HG03354 (cell line): ENCODE results near the gene DOCK11.
"Not testable (repeated sequence)": the region's sequence is repeated elsewhere in the genome, so short reads cannot be mapped to it uniquely, and the experiment has no call there.

Experiments
- ATAC-seq: cut with Tn5 transposase; IDR thresholded peaks from one replicate; pipeline ENCODE4 v1.9.1; 2021; ENCODE audit warnings: mild to moderate bottlenecking; ENCODE audit not compliant: unreplicated experiment, poor library complexity, severe bottlenecking

Gene DOCK11

GRCh38 chrX:118666521-118666920 lies 170.9 kb downstream of the DOCK11 start:
- no peak for ATAC-seq

DNA sequence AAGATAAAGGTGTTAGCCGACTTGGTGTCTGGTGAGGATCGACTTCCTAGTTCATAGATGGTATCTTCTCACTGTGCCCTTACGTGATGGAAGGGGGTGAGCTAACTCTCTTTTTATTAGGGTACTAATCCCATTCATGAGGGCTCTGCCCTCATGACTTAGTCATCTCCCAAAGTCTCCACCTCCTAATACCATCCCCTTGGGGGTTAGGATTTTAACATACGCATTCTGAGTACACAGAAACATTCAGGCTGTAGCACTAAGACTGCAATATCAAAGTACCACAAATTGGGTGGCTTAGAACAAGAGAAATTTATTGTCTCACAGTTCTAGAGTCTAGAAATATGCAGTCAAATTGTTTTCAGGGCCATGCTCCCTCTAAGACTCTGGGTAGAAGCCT lies 173.8 kb downstream of the DOCK11 start:
- no peak for ATAC-seq

DNA sequence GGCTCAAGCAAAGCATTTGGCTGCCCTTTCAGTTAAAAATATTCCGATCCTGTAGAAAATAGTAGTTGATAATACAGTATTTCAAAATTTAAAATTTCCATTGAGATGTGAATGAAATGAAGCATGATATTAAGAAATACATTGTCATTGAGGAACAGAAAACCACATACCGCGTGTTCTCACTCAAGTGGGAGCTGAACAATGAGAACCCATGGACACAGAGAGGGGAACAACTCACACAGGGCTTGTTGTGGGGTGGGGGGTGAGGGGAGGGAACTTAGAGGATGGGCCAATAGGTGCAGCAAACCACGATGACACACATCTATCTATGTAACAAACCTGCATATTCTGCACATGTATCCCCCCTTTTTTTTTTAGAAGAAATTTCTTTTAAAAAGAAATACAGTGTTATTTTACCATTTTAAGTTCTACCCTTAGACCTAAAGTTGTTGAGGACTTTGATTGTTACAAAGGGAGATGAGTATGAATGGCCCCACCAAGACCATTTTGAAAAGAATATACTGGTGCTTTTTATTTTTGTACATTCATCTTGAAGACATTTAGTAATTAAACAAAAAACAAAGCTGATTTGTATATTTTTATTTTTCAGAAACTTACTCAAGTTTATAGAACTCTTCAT lies 179.8 kb downstream of the DOCK11 start:
- no peak for ATAC-seq

DNA sequence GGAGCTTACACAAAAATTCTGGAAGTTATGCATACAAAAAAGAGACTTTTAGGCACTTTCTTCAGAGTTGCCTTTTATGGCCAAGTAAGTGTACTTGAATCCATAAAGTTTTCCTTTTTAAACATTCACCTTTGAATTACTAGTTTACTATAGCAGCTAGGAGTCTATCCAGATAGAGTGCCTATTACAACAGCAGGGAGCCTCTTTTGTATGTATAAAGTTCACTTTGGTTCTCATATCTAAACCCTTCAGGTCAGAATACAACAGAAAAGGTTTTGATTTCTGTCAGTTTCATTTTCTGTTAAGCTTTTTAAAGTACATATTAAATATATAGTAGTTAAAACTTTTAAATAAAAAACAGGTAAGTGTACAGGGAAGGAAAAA lies 180.3 kb downstream of the DOCK11 start:
- no peak for ATAC-seq

GRCh38 chrX:118677318-118677717 lies 181.7 kb downstream of the DOCK11 start:
- ATAC-seq: no peak

- ATAC-seq: no peak
These were observed 183.7 kb downstream of the DOCK11 start for GRCh38 chrX:118679290-118679689.

DNA sequence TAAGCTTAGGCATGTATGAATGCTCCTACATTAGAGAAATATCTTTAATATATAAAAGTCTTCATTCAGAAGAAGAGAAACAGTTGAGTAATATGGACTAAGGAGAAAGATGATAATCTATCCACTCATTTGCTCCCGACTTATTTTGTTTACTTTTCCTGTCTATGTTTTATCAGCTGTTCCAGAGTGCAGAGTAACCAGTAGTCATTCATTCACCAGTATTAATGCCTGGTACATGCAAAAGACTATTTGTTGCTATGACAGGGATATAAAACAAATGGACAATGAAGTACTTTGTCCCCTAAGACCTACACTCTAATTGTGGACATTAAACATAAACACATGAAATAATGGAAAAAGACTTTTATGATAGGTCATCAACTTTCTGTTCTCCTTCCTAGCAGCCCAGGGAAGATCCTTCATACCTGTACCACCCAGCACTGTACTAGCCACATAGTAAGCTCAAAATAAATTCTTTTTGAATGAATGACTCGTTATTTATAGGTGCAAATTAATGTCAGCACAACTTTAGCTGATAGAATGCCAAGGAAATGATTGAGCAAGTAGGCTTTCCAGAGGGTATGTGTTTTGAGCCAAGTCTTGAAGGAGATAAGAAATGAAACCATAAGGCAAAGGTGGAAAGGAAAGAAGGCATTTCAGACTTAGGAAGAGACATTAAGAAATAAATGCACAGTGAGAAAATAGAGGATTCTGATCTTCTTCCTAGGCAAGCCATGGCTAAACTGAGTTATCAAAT lies 186.8 kb downstream of the DOCK11 start:
- ATAC-seq: no peak

DNA sequence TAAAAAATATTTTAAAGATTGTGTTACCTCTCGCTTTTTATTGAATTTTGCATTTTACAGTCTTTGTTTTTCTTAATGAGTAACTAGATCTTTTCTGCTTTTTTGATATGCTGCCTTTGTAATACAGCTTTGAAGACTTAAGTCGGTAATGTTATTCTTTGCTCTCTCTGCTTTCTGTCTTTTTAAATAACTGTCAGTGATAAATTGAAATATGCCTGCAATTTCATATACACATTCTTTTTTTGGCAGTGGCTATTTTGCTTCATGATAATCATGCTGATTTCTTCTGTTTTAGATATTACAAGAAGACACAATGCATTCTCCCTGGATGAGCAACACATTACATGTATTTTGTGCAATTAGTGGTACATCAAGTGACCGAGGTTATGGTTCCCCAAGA lies 189.8 kb downstream of the DOCK11 start:
- no peak for ATAC-seq

DNA sequence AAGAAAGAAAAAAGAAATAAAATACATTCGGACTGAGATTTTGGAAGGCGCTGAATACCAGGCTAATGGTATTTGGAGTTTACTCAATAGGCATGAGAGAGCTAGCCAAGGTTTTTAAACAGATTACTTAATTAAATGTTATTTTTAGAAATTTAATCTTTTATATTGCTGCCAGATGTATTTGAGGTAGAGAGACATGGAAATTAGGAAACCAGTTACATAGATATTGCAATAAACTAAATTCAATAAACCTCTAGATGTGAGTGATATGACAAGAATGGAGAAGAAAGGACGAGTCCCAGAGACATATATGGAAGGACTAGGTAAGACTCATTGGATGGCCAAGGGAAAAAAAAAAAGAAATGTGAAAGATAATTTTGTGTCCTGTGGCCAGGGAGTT lies 193.3 kb downstream of the DOCK11 start:
- ATAC-seq: no peak

- no peak for ATAC-seq
These were observed 198.2 kb downstream of the DOCK11 start for GRCh38 chrX:118693843-118694242.

DNA sequence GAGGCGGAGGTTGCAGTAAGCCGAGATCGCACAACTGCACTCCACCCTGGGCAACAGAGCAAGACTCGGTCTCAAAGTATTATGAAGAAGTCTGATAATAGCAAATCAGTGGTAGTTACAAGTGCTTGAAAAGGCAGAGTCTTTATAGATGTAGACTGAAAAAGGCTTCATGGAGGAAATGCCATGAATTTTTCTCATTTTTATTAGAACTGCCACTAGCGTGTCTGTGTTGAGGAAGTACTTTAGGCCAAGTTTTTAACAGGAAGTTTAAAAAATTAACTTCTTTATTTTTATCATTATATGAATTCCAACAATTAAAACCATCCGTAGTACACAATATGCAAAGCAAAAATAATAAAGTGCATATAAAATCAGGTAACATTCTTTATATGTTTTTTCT lies 199.0 kb downstream of the DOCK11 start:
- no peak for ATAC-seq

DNA sequence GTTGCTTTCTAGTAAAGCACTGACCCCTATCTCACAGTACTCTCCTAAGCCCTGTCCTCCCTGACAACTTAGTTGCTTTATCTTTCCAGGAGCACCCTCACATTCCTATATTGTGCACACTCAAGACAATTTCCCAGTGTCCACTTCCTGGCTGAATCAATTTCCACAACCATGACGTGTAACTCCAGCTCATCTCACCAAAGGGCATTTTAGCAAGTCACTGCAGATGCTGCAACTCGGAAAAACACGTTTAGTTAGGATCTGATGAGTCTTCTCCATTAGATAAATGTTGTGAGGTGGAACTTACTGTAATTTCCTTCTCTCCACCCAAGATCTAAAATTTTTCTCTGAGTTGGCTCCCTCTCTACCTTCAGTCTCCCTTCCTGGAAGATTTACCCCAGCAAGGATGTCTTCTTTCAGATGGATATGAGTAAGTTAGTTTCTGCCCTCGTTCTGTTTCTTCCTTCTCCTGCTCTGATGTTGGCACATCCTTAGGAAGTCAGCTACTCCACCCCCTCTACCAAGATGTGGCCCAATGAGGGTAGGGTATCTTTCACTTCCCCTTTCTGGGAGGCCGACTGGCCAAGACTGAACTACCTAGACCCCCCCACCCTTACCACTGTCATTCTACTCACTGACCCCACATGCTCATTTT lies 203.0 kb downstream of the DOCK11 start:
- no peak for ATAC-seq

GRCh38 chrX:118702741-118703140 lies 207.1 kb downstream of the DOCK11 start:
- no peak for ATAC-seq

- no peak for ATAC-seq
These were observed 211.1 kb downstream of the DOCK11 start for GRCh38 chrX:118706681-118707080.

DNA sequence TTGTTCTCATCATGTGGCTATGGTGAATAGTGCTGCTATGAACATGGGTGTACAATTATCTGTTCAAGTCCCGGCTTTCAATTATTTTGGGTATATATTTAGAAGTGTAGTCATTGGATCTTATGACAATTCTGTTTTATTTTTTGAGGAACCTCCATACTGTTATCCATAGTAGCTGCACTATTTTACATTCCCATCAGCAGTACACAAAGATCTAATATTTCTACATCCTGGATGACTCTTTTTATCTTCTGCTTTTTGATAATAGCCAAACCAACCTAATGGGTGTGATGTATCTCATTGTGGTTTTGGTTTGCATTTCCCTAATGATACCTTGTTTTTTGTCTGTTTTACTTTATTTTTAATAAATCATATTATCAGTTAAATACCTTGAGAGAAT lies 218.9 kb downstream of the DOCK11 start:
- no peak for ATAC-seq

DNA sequence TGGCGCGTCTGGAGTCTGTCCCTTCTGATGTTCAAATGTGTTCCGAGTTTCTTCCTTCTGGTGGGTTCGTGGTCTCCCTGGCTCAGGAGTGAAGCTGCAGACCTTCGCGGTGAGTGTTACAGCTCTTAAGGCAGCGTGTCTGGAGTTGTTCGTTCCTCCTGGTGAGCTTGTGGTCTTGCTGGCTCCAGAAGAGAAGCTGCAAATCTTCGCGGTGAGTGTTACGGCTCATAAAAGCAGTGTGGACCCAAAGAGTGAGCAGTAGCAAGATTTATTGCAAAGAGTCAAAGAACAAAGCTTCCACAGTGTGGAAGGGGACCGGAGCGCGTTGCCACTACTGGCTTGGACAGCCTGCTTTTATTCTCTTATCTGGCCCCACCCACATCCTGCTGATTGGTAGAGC lies 220.3 kb downstream of the DOCK11 start:
- ATAC-seq: not testable (repeated sequence)

DNA sequence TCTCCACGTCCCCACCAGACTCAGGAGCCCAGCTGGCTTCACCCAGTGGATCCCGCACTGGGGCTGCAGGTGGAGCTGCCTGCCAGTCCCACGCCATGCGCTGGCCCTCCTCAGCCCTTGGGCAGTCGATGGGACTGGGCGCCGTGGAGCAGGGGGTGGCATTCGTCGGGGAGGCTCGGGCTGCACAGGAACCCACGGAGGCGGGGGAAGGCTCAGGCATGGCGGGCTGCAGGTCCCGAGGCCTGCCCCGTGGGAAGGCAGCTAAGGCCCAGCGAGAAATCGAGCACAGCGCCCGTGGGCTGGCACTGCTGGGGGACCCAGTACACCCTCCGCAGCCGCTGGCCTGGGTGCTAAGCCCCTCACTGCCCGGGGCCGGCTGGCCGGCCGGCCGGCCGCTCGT lies 221.2 kb downstream of the DOCK11 start:
- ATAC-seq: not testable (repeated sequence)

- ATAC-seq: no peak
These were observed 222.2 kb downstream of the DOCK11 start for GRCh38 chrX:118717678-118718391.

- no peak for ATAC-seq
These were observed 223.1 kb downstream of the DOCK11 start for GRCh38 chrX:118718737-118719136.

- ATAC-seq: no peak
These were observed 224.6 kb downstream of the DOCK11 start for GRCh38 chrX:118720058-118720707.
